G401.6 (cell line): Measurements from ENCODE around the gene SBNO2.
A peak's percentile ranks its signal among the peaks of the same experiment; 100 is the strongest.
"Not testable (repeated sequence)": the region's sequence is repeated elsewhere in the genome, so short reads cannot be mapped to it uniquely, and the experiment has no call there.

Experiments used
- FAIRE-seq: peaks from 2 replicates; lab custom pipeline; 2012; peaks lifted over from hg19 to GRCh38; lab: Jason Lieb, UNC

The SBNO2 gene

DNA sequence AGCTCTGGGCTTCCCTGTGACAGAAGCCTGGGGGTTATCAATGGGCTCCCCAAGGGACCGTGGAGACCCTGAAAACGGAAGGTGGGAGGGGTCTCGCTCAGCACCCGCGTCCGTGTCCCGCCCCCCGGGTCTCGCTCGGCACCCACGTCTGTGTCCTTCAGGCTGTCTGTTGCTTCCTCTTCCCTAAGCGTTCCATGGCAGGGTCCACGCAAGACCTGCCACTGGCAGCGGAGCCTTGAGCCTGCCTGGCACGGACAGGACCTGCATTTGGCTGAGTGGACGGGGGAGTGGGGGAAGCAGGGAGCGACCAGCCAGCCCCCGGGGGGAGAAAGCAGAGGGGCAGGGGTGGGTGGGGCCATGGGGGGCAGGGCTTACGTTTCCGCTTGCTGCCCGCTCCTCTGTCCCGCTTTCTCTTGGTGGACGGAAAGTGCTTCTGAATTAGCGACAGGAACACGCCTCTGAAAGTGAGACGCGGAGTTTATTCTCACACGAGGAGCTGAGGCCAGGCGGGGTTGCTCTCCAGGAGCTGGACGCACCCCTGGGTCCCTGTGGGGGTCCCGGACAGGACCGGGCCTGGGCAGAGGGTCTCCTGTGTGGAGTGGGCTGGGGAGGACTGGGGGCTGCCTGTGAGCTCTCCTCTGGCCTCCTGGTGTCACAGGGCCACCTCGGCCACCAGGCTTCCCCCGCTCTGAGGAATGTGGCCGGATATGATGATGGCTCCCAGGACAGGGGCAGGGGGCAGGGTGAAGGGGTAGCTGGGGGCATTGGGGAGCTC is 58.2 kb downstream of the SBNO2 start:
- FAIRE-seq, result no peak

DNA sequence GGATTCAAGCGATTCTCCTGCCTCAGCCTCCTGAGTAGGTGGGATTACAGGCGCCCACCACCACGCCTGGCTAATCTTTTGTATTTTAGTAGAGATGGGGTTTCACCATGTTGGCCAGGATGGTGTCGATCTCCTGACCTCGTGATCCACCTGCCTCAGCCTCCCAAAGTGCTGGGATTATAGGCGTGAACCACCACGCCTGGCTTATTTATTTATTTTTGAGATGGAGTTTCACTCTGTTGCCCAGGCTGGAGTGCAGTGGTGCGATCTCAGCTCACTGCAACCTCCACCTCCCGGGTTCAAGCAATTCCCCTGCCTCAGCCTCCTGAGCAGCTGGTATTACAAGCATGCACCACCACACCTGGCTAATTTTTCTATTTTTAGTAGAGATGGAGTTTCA is 59.3 kb downstream of the SBNO2 start:
- FAIRE-seq, result not testable (repeated sequence)

DNA sequence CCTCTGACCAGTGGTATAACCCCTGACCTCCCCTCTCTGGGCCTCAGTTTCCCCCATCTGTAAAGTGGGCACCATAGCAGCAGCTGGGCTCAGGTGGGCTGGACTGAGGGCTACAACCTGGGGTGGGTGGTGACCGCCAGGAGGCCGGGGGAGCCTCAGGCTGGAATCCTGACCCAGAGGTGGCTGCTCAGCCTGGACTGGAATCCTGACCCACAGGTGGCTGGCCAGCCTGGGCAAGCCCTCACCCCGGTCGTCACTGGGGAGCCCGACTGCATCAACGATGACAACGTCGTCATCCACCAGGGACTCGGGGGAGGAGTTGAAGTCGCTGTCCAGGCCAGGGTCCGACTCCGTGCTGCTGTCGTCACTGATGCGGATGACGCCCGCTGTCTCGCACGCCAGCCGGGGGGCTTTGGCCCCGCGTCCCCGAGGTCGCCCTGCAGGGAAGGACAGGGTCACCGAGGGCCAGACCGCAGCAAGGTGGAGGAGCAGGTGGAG is 60.0 kb downstream of the SBNO2 start:
- FAIRE-seq, result no peak

DNA sequence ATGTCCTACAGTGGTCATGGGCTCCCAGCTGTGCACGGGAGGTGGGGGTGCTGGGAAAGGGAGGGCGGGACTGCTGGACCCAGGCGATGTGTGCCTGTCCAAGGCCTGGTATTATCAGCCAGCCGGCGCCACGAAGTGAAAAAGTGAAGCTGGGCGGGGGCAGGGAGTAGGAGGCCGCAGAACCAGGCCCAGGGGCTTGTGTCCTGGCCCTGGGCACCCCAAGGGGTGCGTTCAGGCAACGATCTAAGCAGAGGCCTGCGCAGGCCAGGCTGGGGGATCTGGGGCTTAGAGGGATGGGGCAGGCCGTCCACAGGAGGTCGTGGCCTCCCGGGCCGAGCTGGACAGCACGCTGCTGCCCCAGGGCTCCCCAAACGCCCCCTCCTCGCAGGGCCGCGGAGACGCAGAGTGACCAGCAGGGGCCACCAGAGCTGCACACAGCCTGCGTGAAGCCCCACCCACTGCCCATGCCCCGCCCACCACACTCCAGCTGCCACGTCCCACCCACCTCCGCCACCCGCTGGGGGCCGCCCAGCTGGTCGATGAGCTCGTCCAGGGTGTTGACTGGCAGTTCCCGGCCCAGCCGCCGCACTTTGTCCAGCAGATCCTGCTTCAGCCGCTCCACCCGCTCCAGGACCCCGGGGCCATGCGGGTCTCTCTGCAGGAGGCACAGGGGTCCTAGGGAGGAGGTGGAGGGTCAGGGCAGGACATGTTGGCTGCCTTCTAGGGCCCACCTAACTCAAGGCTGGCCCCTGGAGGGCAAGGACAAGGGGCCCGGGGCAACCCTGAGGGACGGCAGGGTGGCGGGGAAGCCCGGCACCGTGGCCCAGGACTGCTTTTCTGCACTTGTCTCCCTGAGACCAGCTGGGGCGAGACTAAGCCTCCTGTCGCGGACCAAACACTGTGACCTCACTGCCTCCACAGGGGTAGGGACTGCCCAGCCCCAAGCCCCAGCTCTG is 60.8 kb downstream of the SBNO2 start:
- FAIRE-seq, result no peak

DNA sequence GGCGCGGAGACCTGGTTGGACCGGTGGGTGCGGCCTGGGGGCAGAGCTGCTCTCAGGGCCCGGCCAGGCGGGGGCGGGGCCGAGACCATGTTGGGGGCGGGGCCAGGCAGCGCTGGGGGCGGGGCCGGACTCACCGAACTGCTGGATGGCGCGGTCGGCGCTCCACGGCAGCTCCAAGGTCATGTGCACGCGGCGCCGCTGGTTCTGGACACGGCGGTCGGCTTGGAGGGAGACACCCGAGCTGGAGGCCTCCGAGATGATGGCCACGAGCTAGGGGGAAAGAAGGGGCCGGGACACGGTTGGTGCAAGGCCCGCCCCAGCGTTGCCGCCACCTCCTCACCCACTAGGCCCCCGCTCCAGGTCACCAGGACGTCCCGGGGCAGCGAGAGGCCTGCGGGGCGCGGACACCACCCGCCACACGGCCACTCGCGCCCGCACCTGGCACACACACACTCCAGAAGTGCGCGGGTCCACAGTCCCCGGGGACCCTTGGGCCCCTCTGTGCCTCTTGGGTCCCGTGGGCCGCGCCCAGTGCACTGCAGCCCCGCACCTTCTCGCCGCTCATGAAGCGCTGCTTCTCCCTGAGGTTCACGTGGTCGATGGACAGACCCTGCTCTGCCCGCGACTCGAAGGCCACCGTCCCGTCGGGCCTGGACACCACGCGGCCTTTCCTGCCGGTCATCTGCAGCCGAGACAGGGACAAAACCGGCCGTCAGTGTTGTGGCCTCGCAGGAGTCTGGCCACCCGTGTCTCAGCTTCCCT is 61.6 kb downstream of the SBNO2 start:
- no peak for FAIRE-seq

DNA sequence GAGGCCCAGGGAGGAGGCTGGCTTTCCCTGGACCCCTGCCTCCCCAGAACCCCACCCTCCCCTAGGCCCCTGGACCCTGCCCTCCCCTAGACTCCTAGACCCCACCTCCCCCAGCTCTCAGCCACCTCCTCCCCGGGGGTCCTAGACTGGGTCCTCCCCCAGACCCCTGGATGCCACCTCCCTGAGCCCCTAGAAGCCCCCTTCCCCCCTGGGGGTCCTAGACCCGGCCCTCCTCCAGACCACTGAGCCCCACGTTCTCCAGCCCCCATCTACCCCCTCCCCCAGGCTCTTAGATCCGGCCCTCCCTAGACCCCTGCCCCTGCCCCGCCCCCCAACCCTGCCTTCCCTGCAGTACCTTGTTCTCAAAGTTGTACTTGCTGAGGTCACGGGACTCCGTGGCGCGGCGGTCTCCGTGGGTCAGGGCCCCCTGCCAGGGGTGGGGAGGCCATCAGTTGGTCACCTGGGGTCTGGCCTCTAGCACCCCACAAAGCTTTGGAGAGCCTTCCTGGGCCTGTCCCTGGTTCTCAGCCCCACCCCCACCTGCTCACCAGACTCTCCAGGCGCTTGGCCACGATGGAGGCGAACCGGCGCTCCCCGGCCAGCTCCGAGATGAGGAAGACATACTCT is 62.3 kb downstream of the SBNO2 start:
- FAIRE-seq, result no peak

DNA sequence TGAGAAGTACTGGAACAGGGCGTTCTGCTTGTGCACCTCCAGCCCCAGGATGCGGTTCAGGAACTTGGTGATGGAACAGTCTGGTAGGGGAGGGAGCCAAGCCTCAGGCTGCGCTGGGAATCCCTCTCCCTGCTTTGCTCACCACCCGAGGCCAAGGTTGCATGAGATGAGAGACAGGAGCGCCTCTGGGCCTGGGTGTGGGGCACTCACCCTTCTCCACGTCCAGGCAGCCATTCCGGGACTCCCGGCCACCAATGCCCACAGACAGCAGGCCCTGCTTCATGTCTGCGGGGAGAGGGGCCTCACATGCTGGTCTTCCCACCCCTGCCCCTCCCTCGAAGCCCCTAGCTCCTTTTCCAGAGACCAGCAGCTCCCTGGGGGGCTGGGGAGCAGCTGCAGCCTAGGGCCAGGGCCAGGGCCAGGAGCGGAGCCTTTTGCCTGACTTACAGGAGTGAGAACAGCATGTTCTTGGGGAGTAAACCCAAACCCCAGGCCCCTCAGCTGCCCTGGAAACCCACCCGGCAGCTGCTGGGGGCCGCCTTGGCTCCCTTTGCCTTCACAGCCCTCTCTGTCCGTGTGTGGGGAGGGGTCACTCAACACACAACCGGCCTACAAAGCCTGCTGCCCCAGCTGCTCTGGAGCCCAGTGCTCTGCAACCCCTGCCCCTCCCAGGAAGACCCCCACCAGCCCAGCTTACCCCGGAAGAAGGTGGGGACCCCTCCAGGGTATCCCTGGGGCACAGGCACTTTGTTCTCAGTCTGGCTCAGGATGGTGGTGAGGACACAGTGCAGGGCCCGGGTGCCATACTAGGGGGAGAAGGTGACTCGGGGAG is 63.0 kb downstream of the SBNO2 start:
- peak; percentile 49 for FAIRE-seq

DNA sequence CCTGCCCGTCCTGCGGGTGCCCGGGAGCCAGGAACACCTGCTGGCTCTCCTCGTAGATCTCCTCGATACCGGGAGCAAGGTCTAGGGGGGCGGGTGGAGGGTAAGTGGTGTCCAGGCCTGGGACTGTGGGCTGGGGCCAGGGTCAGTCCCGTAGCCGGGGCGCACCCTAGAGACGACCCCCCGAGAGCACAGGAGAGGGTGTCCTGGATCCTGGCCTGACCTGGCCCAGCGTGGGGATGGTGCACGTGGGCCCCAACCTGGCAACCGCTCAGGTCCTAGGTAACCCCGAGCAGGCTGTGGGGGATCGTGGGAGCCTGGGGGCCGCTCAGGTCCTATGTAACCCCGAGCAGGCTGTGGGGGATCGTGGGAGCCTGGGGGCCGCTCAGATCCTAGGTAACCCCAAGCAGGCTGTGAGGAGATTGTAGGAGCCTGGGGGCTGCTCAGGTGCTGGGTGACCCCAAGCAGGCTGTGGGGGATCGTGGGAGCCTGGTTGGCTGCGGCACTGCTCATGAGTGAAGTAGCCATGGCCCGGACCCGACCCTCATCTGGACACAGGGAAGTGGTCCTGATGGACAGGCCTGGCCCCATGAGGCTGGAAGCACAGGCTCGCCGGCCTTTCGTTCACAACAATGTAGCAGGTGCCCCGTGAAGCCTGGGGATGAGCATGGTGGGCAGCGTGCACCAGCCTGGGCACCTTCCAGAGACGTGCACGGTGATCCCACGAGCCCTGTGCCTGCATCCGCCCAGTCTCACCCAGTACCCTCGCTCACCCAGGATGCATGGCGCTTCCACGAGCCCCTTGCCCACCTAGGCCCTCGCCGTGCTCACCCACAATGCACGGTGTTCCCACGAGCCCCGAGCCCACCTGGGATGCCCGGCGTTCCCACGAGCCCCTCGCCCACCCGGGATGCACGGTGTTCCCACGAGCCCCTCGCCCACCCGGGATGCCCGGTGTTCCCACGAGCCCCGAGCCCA is 64.1 kb downstream of the SBNO2 start:
- no peak for FAIRE-seq

DNA sequence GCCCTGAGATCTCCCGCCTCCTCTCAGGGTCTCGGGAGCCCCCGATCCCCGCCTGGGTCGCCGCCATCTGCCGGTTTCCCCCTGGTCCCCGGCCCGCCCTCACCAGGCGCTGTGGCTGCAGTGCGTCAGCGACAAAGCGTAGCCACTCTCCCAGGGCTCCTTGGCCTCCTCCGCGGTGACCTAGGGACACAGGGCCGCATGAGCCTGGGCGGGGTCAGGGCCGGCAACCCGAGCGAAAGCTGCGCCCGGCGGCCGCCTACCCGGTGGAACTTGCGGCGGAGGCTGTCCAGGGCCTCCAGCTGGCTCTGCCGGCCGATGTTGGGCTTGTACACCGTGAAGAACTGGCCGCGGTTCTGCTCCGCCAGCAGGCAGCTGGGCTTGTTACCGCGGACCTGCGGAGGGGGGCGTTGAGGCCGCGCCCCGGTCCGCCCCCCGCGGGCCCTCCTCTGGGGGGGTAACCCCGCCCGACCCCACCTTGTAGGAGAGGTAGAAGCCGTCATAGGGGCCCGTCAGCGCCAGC is 65.0 kb downstream of the SBNO2 start:
- FAIRE-seq, result no peak

DNA sequence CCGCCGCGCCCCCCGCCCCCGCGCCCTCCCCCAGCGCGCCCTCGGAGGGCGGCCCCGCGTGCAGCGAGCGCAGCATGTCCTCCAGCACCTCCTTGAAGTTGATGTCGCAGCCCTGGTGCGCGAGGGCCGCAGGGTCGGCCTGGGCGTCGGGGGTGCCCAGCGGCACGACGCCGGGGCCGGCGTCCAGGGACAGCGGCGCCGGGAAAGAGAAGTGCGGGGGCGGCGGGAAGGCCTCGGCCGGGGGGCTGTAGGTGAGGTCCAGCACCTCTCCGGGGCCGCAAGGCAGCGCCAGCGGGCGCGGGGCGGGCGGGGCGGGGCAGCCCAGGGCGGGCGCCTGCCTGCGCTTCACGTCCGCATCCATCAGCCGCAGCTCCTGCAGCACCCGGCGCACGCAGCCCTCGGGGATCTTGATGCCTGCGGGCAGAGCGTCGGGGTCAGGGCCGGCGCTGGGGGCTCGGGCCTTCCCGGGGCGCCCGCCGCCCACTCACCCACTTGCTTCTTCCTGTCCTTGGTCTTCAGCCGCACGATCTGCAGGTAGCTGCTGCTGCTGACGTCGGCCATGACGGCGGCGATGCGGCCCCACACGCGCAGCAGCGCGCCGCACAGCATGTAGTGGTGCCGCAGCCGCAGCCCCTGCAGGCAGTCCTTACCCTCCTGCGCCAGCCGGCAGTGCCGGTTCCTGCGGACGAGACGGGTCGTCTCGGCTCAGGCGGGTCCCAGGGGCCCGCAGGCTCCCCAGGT is 65.6 kb downstream of the SBNO2 start:
- no peak for FAIRE-seq

DNA sequence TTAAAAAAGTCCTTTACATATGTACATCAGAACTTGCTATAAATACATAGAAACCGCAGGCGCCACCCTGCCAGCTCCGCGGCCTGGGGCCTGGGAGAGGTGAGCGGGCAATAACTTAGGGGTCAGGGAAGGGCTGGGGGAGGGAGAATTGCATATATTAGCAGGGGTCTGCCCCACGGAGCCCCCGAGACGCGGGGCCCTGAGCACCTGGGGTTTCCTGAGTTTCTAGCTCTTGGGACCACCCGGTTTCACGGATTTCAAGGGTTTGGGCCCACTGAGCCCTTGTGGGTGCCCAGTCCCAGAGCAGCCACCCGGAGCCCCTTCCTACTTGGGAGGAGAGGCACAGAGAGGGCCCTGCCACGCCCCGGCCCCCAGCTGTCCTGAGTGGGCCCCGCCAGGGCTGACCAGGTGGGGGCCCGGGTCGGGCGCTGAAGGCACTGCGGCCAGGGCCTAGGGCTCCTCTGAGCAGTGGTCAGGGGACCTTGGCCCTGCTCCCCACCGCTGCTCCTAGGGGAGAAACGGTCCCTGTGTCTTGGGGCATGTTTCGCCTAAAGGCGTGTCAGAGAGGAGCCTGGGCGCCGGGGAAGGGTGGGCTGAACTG is 66.3 kb downstream of the SBNO2 start:
- FAIRE-seq, result no peak

DNA sequence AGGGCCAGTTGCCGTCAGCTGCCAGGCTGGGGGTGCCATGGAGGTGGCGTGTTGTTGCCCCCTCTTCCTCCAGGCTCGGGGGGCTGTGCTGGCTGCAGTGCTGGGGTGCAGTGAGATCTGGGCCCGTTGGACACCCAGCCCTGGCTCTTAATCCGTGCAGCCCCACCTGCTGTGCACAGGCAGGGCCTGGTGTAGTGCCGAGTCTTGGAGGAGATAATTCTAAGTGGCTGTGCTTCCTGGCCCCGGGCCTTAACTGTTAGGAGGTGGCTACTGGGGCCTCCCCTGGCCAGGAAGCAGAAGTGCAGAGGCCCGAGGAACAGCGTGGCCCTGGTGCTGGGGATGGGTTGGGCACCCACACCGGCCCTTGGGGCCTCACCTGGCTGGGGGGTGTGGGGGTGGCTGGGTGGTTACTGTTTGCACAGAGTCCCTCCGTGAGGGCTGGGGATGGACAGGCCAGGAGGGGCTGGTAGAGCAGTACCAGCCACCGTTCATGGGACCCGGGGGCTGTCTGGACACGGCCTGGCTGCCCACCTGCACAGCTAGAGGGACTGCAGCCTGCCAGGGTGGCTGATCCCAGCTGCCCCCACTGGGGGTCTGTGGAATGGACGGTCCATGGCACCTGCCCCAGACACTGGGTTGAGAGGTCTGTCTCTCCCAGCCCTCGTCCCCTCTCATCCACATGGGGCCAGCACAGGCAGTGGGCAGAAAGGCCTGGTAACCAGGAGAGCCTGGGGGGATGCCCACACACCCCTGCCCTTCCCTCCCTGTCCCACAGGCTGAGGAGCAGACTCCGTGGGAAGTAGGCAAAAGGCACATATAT is 67.0 kb downstream of the SBNO2 start:
- FAIRE-seq, result no peak

DNA sequence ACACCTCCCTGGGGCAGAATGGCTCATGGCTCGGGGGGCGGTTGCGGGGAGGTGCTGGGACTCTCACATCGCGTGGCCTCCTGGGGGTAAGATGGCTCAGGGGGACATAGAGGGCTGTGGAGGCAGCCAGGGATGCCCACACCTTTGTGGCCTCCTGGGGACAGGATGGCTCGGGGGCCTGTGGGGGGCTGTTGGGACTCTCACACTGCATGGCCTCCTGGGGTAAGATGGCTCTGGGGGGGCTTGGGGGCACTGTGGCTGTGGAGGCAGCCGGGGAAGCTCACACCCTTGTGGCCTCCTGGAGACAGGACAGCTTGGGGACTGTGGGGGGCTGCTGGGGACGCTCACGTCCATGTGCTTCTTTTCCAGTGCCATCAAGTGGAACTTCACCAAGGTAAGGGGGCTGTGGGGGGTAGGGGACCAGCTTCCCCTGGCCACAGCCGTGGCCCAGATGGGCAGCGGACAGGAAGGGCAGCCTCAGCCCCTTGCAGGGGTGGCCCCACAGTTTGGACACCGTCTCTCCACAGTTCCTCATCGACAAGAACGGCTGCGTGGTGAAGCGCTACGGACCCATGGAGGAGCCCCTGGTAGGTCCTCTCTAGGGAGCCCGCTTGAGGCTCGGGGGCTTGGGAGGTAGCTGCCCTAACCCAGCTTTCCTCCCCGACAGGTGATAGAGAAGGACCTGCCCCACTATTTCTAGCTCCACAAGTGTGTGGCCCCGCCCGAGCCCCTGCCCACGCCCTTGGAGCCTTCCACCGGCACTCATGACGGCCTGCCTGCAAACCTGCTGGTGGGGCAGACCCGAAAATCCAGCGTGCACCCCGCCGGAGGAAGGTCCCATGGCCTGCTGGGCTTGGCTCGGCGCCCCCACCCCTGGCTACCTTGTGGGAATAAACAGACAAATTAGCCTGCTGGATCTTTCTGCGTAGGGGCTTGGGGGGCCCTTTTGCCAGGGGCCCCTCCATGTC is 67.9 kb downstream of the SBNO2 start:
- FAIRE-seq, result no peak

DNA sequence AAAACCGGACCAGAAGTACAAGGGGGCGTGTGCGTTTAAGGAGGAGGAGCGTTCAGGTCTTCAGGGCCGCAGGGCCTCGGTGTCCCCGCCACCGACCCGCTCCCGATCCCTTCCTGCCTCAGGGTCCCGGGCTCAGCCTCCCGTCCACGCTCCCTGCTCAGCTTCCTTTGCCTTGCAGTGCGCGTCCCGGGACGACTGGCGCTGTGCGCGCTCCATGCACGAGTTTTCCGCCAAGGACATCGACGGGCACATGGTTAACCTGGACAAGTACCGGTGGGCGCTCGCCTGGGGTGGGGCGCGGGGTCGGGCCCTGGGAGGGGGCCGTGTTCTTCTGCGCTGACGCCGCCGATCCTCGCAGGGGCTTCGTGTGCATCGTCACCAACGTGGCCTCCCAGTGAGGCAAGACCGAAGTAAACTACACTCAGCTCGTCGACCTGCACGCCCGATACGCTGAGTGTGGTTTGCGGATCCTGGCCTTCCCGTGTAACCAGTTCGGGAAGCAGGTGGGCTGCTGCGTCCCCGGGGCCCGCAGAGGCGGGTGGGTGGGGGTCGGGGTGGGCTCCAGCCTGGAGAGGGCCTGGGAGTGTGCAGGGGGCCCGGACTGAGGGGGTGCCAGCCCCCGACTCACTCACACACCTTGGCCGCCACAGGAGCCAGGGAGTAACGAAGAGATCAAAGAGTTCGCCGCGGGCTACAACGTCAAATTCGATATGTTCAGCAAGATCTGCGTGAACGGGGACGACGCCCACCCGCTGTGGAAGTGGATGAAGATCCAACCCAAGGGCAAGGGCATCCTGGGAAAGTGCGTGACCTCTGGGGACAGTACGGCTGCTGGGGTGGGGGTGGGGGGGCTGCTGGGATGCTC is 68.8 kb downstream of the SBNO2 start:
- FAIRE-seq, result no peak

DNA sequence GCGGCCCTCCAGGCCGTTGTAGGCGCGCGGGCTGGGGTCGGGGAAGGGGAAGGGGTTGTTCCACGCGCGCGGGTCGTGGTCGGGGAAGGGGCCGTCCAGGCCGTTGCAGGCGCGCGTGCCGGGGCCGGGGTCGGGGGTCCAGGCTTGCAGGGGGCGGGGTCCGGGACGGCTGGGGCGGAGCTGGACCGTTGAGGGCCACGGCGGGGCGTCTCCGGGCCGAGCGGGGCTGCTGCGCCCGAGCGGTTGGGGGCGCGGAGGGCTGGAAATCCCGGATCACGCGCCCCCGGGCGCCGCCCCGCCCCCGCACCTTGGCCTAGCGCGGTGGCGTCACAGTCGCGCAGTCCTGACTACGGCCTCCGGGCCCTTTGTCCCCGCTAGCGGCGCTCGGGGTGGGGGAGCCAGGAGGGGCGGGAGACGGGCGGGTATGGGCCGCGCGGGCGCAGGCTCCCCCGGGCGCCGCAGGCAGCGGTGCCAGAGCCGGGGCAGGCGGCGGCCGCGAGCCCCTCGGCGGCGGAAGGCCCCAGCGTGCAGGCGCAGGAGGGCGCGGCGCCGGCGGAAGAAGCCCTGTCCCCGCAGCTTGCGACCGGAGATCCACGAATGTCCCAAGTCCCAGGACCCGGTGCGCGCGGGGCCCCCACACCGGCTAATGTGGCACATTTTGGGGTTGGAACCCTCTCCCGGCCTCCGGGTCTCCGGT is 69.6 kb downstream of the SBNO2 start:
- FAIRE-seq, result no peak
